ENCODE results near the gene SULT2B1.
"Not testable (repeated sequence)": the region's sequence is repeated elsewhere in the genome, so short reads cannot be mapped to it uniquely, and the experiment has no call there.

The SULT2B1 gene

DNA sequence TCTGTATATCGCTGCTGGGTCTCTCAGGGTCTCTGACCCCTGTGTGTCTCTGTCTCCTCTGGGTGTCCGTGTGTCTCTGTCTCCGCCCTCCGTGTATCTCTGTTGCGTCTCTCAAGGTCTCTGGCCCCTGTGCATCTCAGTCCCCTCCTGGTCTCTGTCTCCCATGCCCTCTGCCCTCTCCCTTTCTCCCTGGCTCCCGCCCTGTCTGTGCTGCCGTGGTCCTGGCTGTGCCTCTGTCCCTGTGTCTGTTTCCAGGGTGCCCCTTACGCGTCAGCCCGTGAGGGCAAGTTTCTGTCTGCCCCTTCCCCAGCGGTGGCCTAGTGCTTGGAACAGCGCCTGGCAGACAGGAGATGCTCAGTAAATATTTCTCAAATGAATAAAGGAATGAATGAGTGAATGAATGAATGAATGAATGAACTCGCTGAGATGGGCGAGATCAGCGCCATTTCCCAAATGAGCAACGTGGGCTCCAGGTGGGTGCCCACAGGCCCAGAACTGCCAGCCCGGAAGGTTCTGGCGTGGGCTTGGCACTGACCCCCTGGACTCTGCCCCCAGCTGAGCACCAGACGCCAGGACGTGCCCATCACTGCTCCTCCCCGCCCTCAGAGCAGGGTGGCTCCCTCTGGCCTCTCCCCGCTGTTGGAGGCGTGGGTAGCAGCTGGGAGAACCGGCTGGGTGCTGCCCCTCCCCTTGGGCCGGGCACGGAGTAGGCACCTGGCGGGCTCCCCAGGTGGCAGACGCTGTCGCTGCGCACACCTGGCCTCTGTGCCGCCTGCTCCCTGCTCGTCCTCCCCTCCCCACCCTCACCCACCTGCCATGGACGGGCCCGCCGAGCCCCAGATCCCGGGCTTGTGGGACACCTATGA lies at the start of gene SULT2B1:
Gene SULT2B1, plus strand, starts transcription at position 736 of the 866 bp plus-strand sequence. Its CDS starts 81 bp downstream, at position 817.
- DNase-seq (ENCODE audit: low read depth in 3 of 3): no peak

DNA sequence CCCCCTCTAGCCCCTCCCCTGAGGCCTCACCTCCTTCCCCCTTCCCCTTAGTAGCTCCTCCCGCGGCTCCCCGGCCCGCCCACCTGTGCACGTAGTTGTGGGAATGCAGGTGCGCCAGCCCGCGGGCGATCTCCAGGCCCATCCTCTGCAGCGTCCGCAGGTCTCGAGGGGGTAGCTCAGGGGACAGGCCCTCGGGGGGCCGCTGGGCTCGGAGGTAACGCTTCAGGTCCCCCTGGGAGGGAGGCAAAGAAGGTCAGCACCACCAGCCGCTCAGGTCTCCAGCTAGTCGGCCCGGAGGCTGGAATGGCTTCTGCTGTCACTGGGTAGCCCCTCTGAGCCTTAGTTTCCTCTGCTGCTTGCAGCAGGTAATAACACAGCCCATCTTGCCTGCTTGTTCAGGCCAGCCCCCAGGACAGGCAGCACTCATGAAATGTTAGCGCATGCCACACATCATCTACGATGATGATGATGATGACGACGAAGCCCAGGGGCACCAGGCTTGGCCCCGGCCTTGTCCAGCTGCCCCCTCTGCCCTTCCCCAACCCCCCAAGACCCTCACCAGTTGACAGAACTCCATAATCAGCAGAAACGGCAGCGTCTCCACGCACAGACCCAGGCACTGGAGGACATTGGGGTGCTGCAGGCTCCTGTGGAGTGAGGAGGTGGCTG lies 49.5 kb upstream of the SULT2B1 start:
- DNase-seq (ENCODE audit: low read depth in 3 of 3): peak in 1 of 3 experiments; percentile 47

DNA sequence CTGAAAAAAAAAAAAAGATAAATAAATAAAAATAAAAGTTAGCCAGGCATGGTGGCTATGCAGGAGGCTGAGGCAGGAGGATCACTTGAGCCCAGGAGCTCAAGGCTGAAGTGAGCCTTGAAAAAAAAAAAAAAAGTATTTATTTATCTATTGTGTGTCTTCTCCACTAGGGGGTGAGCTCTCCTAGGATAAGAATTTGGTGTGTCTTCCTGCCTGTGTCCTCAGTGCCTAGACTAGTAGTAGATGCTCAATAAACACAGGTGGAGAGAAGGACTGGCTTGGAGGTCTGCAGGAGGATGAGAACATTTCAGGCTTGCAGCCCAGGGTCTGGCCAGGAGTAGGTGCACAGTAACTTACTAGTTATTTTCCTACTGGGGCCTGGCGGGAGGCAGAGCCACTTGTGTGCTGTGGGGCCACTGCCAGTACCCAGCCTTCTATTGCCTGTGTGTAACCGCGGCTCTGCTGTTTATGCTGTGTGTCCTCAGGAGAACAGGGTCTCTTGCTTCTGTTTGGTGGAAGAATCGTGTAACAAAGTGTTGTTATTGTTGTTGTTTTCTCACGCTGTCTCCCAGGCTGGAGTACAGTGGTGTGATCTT lies 45.7 kb upstream of the SULT2B1 start:
- DNase-seq (ENCODE audit: low read depth in 3 of 3): no peak

DNA sequence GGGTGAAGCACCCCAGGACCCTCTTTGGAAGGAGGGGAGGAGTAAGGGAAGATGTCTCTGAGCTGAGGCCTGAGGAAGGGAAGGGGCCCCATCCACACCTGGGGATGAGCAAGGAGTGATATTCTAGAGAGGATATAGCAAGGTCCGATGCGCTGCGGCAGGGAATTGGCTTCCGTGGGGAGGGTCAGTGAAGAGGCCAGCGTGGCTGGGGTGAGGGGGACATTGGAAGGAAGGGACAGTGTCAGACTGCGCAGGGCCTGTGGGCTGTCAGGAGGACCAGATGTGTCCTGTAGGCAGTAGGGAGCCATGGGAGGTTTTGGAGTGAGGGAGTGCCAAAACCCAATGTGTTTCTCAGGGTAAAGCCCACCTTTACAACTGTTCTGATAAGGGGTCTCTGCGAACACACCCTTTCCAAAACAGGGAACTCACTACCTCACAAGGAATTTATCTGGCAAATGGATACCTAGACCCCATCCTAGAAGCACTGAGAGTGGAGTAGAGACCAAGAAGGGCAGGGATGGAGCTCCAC lies 44.0 kb upstream of the SULT2B1 start:
- no peak for DNase-seq (ENCODE audit: low read depth in 3 of 3)

DNA sequence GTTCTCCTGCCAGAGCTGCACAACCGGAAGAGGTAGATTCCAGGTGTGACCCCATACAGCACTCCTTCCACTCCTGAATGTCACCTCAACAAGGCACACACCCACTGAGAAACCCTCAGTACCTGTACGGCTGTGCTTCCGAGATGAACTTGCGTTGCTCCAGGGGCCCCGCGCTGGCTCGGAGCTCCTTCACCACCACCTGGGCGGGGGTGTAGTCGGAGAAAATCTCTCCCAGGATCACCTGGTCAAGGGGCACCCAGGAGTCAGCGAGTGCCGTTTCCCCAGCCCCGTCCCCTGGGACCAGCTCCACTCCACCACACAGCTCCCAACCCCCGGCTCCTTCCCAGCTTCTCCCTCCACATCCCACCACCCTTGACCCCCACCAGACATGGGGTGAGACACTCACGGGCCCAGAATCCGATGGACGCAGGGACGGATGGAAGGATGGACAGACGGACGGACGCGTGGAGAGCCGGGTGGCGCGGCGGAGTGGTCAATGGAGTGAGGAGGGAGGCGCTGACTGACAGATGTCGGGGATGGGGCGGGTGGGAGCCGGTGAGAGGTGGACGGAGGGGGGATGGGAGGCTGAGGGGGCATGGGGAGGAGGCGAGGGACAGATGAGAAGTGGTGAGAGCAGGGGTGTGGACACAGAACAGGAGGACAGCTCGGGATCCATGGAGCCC lies 43.1 kb upstream of the SULT2B1 start:
- DNase-seq (ENCODE audit: low read depth in 3 of 3): no peak

DNA sequence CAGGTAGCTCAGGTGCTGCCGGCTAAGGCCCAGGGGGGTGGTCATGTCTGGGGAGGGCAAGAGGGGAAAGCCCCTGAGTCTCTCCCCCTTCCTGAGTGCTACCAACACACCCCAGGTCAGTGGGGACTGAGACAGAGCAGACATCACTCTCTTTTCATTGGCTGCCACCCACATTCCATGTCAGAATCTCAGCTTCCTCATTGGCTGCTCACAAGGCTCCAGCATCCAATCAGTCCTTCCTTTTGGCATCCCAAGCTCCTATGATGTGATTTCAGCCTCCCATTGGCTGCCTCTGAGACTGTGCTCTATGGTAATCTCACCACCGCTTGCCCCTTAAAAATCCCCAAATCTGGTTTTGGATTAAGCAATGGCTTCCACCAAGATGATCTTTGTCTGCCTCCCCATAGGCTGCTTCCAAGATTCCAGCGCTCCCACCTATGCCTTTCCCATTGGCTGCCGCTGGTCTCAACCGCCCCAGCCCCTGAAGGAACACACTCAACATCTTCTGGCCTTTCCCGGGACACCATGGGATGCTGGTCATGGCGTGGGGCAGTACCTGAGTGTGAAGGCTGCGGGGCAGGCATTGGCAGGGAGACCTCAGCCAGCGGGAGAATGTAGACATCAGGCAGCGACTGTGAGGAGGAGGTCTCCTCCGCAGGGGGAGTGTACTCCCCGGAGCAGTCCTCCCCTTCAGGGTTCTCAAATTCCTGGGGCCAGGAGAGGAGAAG lies 42.3 kb upstream of the SULT2B1 start:
- no peak for DNase-seq (ENCODE audit: low read depth in 3 of 3)

DNA sequence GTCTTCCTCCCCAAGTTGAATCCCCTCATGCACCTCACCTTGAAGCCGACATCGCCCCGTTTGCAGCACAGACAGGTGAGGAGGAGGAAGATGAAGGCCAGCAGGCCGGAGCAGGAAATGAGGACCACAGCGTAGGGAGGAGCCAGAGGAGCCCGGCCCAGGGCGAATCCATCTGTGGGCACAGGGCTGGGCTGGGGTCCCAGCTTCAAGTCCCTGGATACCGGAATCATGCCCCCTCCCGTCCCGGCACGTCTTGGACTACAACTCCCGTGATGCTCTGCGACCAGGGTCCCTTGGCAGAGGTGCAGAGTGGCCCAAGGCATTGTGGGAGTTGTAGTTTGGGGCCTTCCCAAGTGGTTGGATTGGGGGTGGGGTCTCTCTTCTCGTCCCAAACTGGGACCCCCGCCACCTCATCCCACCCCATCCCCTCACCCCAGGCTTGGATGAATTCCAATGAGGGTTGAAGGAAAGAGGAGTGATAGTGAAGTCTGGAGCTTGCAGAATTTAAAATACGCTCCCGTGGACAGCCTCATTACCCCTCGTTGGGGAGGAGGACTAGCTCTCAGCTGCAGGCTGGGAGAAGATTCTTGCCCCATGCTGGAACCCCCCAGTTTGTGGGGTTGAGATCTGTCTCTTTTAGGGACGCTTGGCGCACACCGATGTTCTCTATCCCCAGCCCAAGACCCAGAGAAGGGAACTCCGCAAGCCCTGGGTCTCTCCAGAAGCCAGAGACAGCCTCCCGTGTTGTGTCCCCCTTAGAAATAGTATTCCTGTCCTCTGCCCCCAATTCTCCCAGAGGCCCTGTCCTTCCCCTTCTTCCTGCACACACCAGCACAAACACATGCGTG lies 41.3 kb upstream of the SULT2B1 start:
- peak; percentile 62 to 68 (median 63) for DNase-seq (ENCODE audit: low read depth in 3 of 3)

DNA sequence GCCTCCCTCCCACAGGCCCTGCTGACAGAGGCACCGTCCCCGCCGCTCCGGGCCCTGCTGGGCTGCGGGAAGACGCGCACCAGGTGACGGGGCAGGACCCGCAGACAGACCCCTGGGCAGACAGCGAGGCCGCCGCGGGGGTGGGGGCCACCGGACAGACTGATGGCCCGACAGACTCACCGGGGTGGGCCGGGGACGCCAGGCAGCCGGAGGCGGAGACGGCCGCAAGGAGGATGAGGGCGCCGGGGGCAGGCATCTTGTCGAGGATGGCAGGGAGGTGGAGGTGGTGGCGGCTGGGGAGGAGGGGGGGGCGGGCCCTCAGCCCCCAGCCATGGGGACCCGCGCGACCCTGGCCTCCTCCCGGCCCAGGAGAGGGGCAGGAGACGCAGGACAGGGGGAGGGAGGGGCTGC lies 40.6 kb upstream of the SULT2B1 start:
- DNase-seq (ENCODE audit: low read depth in 3 of 3): no peak

DNA sequence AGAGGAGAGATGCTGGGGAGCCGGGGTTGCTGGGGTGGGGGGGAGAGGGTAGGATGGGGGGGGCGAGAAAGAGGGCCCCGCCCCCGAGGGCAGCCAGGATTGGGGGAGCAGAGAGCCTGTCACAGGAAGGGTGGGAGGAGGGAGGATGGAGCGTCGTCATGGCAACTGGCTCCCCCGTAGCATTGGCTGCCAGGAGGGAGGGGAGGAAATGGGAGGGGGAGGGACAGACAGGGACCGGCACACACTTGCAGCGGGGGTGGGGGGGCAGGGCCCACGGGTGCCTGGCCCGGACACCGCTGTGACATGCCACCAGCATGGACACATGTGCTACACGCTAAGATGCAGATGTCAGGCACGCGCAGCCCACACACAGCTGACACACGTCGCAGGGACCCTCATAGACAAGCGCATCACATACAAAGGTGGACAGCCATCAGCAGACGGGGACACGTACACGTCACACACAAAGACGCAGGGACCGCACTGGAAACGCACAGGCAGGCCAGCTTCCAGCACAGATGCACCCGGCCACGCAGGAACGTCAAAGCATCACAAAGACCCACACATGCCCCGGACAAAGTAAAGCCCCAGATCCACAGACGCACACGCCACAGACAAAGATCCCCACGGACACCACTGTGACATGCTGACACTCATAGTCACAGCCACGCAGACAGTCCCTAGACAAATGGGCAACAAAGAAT lies 40.0 kb upstream of the SULT2B1 start, which contains the start of gene LMTK3:
Gene LMTK3, minus strand, starts transcription at position 36 of the 704 bp plus-strand sequence. CDS start 259 bp downstream, outside the sequence.
- DNase-seq (ENCODE audit: low read depth in 3 of 3): peak in 2 of 3 experiments; percentile 44 to 75

DNA sequence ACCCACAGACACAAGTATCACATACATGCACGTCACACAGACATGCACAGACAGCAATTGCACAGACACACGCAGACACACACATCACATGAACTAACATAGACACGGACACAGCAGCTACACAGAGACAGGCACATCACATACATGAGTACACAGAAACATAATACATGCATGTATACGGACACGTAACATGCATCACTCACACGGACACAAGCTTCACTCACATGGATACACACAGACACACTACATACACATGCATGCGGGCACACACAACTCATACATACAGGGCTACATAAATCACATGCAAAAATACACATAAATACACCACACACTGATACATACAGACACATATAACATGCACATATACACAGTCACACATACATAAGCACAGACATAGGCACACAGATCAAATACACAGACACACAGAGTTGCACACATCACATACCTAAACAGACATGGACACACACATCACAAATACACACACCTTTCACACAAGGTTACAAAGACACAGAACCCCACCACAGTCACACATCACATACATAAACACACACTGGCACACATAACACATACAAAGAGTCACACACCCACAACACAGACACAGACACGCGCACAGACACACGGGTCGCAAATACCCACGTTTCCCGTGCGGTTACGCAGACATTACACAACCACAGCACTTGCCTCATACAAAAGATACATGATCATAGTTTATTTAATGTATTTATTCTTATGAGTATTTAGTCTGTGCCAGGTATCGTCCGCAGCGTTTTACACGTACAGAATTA lies 39.3 kb upstream of the SULT2B1 start:
- DNase-seq (ENCODE audit: low read depth in 3 of 3): no peak

DNA sequence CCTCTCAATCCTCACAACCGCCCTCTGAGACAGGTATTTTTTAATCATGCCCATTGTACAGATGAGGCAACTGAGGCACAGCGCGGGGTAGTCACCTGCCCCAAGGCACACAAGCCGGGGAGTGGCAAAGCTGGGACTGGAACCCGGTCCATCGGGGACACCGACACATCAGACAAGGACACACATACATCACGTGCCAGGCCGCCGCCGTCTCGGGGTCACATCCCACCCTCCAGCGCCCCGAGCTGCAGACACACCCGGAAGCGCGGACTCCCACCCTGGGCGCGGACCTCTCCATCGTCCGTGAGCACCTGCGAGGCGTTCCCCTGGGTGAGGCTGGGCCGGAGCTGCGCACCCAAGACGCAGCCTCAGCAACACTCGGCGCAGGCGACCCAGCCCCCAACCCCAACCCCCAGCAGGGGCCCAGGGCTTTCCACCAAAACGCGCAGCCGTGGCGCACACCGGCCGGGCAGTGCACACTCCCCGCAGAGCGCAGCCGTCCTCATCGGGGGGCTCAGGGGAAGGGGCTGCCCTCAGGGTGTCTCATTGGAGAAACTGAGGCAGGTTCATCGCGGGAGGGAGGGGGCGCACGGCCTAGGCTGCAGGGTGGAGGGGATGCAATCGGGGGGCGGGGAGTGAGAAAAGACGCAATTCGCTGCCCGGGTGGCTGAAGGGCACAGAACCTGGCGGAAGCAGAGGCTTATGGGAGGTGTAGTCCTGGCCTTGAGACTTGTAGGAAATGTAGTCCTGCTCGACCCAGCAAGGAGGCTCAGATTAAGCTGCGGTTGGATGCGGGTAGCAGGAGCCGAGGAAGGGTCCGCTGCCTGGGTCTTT lies 38.5 kb upstream of the SULT2B1 start:
- peak in 2 of 3 experiments; percentile 58 to 72 for DNase-seq (ENCODE audit: low read depth in 3 of 3)

DNA sequence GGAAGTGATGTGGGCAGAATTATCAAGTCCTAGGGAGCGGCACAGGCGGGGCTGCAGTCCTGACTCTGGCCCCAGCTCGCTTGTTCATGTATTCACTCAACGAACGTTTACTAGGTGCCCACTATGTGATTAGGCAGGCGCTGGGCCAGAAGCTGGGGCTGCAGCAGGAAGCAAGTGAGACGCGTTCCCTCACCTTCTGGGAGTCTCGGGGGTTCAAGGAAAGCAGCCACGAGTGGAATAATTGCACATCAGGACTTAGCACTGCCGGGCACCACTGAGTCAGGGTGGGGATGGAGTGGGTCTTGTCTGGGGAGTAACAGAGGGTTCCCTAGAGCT lies 37.9 kb upstream of the SULT2B1 start:
- no peak for DNase-seq (ENCODE audit: low read depth in 3 of 3)

DNA sequence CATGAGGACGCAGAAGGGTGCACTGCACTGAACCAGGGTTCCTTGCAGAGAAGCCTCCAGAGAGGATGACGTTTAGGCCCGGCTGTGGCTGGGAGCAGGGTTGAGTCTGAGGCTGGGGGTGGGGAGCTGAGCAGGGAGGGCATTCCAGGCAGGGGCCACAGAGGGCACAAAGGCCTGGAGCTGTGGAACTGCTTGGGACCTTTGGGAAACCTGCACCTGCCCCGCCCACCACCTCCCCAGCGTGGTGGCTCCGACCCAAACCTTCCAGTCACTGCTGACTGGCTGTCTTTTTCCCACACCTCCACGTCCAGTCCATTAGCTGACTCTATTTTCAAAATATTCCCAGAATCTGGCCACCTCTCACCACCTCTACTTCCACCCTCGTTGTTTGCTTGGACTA lies 35.4 kb upstream of the SULT2B1 start:
- DNase-seq (ENCODE audit: low read depth in 3 of 3): no peak

DNA sequence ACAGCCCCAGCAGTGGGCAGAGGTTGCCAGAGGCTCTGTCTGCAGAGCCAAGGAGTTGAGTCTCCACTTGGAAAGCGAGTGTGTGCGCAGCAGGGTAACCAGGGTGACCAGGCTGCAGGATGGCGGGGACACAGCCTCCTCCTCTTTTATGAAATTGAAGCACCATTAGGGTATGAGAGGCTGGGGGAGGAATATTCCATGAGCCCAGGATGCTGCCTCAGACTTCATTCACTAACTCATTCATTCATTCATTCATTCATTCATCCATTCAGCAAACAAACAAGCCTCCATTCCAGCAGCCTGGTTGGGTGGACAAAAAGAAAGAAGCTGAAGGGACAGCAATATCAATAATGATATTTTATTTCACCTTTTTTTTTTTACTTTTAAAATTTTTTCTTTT lies 33.8 kb upstream of the SULT2B1 start:
- DNase-seq (ENCODE audit: low read depth in 3 of 3): no peak

DNA sequence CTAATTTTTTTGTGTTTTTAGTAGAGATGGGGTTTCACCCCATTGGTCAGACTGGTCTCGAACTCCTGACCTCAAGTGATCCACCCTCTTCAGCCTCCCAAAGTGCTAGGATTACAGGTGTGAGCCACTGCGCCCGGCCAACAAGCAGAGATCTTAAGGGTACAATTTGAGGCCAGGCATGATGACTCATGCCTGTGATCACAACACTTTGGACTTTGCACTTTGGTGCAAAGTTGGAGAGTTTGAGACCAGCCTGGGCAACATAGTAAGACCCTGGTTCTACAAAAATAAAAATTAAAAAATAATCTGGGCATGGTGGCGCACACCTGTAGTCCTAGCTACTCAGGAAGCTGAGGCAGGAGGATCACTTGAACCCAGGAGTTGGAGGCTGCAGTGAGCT lies 32.5 kb upstream of the SULT2B1 start:
- not testable (repeated sequence) for DNase-seq (ENCODE audit: low read depth in 3 of 3)

DNA sequence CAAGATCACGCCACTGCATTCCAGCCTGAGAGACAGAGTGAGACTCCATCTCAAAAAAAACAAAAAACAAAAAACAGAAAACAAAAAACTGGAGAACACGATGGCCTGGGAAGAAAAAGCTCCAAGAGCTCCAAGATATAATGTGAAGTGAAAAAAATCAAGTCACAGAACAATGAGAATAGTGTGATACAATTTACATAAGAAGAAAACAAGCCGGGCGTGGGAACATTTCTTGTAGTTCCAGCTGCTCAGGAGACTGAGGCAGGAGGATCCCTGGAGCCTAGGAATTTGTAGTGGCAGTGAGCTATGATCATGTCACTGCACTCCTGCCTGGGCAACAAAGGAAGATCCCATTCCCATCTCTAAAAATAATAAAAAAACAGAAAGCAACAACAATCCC lies 31.8 kb upstream of the SULT2B1 start:
- DNase-seq (ENCODE audit: low read depth in 3 of 3): no peak

DNA sequence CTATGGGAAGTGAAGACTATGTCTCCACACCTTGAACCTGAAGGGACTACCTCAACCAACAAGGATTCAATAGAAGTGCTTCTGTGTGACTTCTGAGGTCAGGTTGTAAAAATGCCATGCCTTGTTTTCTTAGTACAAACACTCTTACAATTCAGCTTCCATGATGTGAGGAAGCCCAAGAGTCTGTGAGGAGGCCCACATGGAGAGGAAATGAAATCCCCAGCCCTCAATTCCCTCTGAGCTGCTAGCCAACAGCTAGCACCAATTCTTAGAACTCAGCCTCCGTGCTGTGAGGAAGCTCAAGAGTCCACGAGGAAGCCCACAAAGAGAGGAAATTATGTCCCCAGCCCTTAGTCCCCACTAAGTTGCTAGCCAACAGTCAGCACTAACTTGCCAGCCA lies 27.8 kb upstream of the SULT2B1 start:
- DNase-seq (ENCODE audit: low read depth in 3 of 3): no peak

DNA sequence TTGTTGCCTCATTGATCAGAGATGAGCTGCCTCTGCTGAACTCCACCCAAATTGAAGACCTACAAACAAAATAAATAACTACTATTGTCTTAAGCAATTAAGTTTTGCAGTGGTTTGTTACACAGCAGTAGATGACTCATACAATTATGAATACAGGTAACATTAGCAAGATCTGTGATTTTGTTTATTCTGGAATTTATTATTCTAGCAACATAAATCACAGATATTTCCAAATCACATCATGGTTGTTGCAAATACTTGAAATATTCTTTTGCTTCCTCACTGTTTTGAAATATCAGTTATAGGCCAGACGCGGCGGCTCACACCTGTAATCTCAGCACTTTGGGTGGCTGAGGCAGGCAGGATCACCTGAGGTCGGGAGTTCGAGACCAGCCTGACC lies 27.2 kb upstream of the SULT2B1 start:
- no peak for DNase-seq (ENCODE audit: low read depth in 3 of 3)
